ENCODE measurements around the gene BCL2A1. TPM values are rescaled to one million over a fixed set of nuclear protein-coding genes. Genes with fewer than 3 reads are reported as not detected.
"Not testable (repeated sequence)": the region's sequence is repeated elsewhere in the genome, so short reads cannot be mapped to it uniquely, and the experiment has no call there.

Gene BCL2A1
- polyA plus RNA-seq, 4 donors = 0.53 to 0.96 TPM; not detected in 2

DNA sequence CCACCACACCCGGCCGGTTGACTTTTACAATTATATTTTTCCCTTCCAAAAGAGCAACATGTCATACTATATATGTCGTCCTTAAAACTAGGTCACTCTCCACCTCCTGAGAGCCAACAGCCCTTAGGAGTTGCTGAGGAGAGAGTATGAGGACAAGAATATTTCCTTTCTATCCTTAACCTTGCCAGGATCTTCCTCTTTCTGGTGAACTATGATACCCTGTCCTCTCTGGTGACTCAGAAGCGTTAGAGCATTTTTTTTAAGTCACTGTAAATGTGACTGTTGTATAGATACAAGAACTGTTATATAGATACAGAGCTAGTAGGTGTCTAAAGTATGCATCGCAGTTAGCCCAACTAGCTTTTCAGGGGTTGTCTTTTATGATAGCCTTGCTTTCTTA lies 40.5 kb downstream of the BCL2A1 start:
- no peak for DNase-seq (ENCODE audit: low read depth in 4 of 4, low spot score in 2 of 4)

- DNase-seq (ENCODE audit: low read depth in 4 of 4, low spot score in 2 of 4) = no peak
Observed at GRCh38 chr15:79929412-79929811, 41.6 kb downstream of the BCL2A1 start.

- DNase-seq (ENCODE audit: low read depth in 4 of 4, low spot score in 2 of 4) = not testable (repeated sequence)
Observed at GRCh38 chr15:79926116-79926515, 44.9 kb downstream of the BCL2A1 start.

GRCh38 chr15:79924379-79924778 lies 46.6 kb downstream of the BCL2A1 start:
- no peak for DNase-seq (ENCODE audit: low read depth in 4 of 4, low spot score in 2 of 4)

DNA sequence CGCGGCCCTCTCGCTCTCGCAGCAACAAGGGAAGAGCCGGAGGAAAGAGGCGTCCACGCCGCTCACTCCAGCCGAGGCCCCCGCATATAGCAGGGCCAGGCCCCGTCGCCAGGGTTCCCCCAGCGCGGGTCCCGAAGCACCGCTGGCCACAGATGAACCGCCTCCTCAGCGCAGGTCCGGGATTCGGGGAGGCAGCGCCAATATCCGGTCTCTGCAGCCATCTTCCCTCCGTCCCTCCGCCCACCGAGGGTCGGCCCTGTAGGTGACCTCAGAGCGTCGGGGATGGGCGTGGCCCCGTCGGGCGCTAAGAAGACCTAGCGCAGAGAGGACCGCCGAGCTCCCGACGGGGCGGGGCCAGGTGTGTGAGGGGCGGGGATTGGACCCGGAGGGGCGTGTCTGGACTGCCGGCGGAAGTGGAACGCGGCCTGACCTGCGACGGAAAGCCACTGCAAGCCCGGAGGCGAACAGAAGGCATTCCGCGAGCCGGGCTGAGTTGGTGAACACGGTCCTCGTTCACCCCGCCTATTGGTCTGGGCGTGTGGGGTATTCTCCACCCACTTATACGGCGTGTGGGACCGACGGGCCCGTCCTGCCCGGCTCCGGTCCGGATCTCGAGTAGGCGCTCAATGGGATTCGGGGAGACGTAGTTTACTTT lies 47.4 kb downstream of the BCL2A1 start:
- DNase-seq (ENCODE audit: low read depth in 4 of 4, low spot score in 2 of 4) = peak; percentile 83 to 91 (median 89)

GRCh38 chr15:79923079-79923514 lies 47.9 kb downstream of the BCL2A1 start:
- DNase-seq (ENCODE audit: low read depth in 4 of 4, low spot score in 2 of 4) = peak; percentile 37 to 53 (median 42)

DNA sequence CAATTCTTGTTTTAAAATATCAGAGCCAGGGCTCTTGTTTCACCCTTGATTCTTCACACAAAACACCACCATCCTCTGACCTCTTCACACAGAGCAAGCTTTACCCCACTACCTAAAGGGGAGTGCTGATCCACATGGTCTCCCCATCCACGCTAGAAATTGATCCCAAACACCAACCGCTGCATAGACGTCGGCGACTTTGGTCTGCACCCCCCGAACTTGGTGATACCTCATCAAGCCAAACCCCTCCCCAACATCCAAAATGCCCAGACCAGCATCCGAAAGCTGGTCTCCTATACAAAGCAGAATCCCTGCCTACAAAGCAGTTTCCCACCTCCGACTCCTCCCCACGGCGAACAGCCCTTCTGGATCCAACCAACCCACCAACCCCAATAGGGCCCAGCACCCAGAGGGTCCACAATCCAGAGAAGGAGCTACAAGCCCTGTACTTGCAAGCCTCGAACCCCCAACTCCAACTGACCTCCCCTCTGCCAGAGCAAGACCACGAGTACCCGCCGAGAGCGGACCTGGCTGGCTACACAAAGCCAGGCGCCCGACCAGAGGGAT lies 48.4 kb downstream of the BCL2A1 start:
- no peak for DNase-seq (ENCODE audit: low read depth in 4 of 4, low spot score in 2 of 4)

GRCh38 chr15:79919749-79920511 lies 51.1 kb downstream of the BCL2A1 start:
- no peak for DNase-seq (ENCODE audit: low read depth in 4 of 4, low spot score in 2 of 4)

DNA sequence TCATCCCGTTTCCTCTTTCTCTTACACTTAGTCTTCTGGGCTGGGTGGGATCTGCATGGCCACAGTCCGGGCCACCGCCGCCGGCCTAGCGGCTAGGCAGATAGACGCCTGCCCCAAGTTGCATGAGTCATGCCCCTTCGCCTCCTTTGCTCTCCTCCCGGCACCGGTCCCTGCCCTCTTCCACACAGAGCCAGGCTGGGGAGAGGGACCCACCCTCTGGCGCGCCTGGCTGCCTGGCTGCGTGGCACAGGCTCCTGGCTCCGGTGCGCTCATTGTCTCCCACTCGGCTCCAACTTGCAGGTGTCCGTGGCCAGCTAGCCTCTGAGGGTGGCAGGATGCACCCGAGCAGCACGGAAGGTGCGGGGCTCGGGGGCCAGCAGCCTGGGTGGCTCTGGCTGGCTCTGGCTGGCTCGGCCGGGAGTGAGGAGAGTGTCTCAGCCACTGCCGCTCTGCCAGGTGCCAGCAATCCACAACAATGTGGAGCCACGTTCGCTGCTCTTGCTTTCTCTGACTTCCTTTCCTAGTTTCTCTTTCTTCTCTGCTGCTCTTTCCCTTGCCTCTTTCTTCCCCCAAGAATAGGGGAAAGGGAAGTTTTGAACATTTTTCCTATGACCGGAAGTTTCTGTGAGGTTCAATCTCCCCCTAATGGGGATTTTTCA lies 51.8 kb downstream of the BCL2A1 start:
- DNase-seq (ENCODE audit: low read depth in 4 of 4, low spot score in 2 of 4) = no peak

GRCh38 chr15:79918278-79918677 lies 52.7 kb downstream of the BCL2A1 start:
- no peak for DNase-seq (ENCODE audit: low read depth in 4 of 4, low spot score in 2 of 4)

DNA sequence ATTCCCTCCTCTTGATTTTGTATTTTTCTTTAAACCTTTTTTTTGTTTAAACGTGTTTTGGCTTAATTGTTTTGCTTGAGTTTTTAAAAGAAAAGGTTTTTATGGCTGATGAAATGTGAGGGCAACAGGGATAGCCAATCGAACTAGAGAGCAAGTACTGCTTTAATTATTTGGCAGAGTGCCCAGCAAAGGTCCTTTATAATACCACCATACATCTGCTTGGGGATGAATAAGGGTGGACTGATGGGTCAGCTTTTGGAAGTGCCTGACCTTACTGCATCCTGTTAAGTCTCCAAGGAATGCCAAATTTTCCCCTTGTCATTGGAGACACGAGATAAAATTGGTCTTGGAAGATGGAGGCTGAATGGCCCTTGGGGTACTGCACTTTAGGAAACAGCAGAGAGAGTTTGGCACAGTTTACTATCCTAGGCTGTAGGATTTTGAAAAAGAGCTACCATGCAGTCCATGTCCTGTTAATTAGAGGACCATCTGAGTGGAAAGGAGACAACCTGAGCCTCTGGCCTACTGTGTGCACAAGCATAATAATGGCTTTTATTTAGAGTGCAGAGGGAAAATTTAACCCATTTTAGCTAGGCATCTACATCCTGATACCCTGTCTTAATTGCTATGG lies 54.4 kb downstream of the BCL2A1 start:
- DNase-seq (ENCODE audit: low read depth in 4 of 4, low spot score in 2 of 4) = no peak

- not testable (repeated sequence) for DNase-seq (ENCODE audit: low read depth in 4 of 4, low spot score in 2 of 4)
Observed at GRCh38 chr15:79915776-79916501, 55.1 kb downstream of the BCL2A1 start.

- no peak for DNase-seq (ENCODE audit: low read depth in 4 of 4, low spot score in 2 of 4)
Observed at GRCh38 chr15:79914728-79915127, 56.3 kb downstream of the BCL2A1 start.

Other genes with a start within 250 kb of the BCL2A1 start
- gene MTHFS, start 74.2 kb downstream of the BCL2A1 start, polyA plus RNA-seq (ENCODE audit: insufficient read length in 4 of 4) = 10 to 100 TPM; 30.5 to 40.7 (median 34.6) TPM
- gene ZFAND6, start 88.5 kb upstream of the BCL2A1 start, polyA plus RNA-seq (ENCODE audit: insufficient read length in 4 of 4) = 100 to 1,000 TPM; 108 to 133 (median 119) TPM
- 10 to 100 TPM; 31.2 to 41.9 (median 38.8) TPM for gene FAH, start 181.8 kb upstream of the BCL2A1 start, polyA plus RNA-seq (ENCODE audit: insufficient read length in 4 of 4)

All from left renal cortex interstitium (tissue), 4 donors.